Measurements from ENCODE around the gene BRPF3. TPM values are rescaled to one million over a fixed set of nuclear protein-coding genes. Genes with fewer than 3 reads are reported as not detected.

BRPF3 gene
- total and polyA plus RNA-seq, 2 donors (not counting 3 experiments of a cell fraction or from before 2014, with no cell fraction given), result 30.5 to 35.7 TPM

- no peak overlapping the region for H3K9ac ChIP-seq (replicated peaks; ENCODE audit: extremely low read depth, insufficient read depth, low read length)
- H2AFZ ChIP-seq (ENCODE audit: low read depth, low read length), result no peak overlapping the region
- H3K4me1 ChIP-seq (ENCODE audit: control insufficient read depth, extremely low read depth, insufficient read depth, low read length), result no peaks in the 10 kb centered on the region
- H3K27ac ChIP-seq (ENCODE audit: insufficient read depth, low read depth, low read length), result no peak overlapping the region
- H3K4me3 ChIP-seq (replicated peaks in 1 of 3; ENCODE audit: insufficient read depth in 1 of 3, low read depth in 1 of 3, low read length in 3 of 3), result no peak overlapping the region
- intact Hi-C loops (cut with micrococcal nuclease) (no loop called here), dilution Hi-C loops (cut with MboI; ENCODE audit: extremely low pct_ligation_motif_present, low sequenced_read_pairs) (no loop called here)
- no peaks in the 10 kb centered on the region for H3K9me1 ChIP-seq (replicated peaks; ENCODE audit: control insufficient read depth, extremely low read depth, insufficient read depth, low read length)
- CTCF ChIA-PET, result no interaction called here
- H3K79me2 ChIP-seq (ENCODE audit: control insufficient read depth, insufficient read depth, low read length), result no peaks in the 10 kb centered on the region
- FAIRE-seq (no peak), DNase-seq (ENCODE audit: low read depth, low spot score) (no peak)
- H3K4me2 ChIP-seq (ENCODE audit: insufficient read depth, low read length), result no peak overlapping the region
- H3K27me3 ChIP-seq (ENCODE audit: control insufficient read depth in 2 of 2, insufficient read depth in 2 of 2, low read length in 2 of 2), result no peaks in the 10 kb centered on the region
- H3K9me3 ChIP-seq (replicated peaks; ENCODE audit: control insufficient read depth, insufficient read depth, low read length), result no peaks in the 10 kb centered on the region
- POLR2A ChIA-PET, result no interaction called here
- no peak for TF ChIP-seq EZH2 (IDR thresholded peaks at IDR 0.05; ENCODE audit: borderline replicate concordance, low read depth, low read length, severe bottlenecking)
- TF ChIP-seq MAX (IDR thresholded peaks at IDR 0.05; ENCODE audit: insufficient read depth, insufficient read length), result no peak
- no peak for TF ChIP-seq GATA2 (IDR thresholded peaks at IDR 0.05; ENCODE audit: insufficient read depth, insufficient read length, low read depth, low read length)
- TF ChIP-seq JUN (IDR thresholded peaks at IDR 0.05; ENCODE audit: borderline replicate concordance, insufficient read depth, insufficient read length, low read depth), result no peak
- no peak for TF ChIP-seq POLR2AphosphoS5 (IDR thresholded peaks at IDR 0.05; ENCODE audit: insufficient read depth, low read depth, low read length)
- no peak for TF ChIP-seq MYC (IDR thresholded peaks at IDR 0.05; ENCODE audit: low read depth, low read length)
- no peak for TF ChIP-seq CTCF (IDR thresholded peaks at IDR 0.05; ENCODE audit: extremely low read depth in 1 of 2, insufficient read depth in 1 of 2, low read depth in 1 of 2, low read length in 2 of 2)
- no peak for TF ChIP-seq FOS (IDR thresholded peaks at IDR 0.05; ENCODE audit: borderline replicate concordance, insufficient read depth, low read length)
- TF ChIP-seq POLR2A (IDR thresholded peaks at IDR 0.05; ENCODE audit: low read depth, low read length), result no peak
- H4K20me1 ChIP-seq (replicated peaks; ENCODE audit: control insufficient read depth, extremely low read depth, insufficient read depth, low read length), result no peaks in the 10 kb centered on the region
- H3K36me3 ChIP-seq (ENCODE audit: control insufficient read depth in 2 of 2, extremely low read depth in 1 of 2, insufficient read depth in 2 of 2, low read length in 2 of 2), result no peaks in the 10 kb centered on the region
- no TSS peak for BruUV-seq (replicated peaks)
Measured at GRCh38 chr6:36147294-36147693, 49.2 kb upstream of the BRPF3 start.

All from endothelial cell of umbilical vein (primary cell).